Measurements from ENCODE around the gene OPHN1. TPM values are rescaled to one million over a fixed set of nuclear protein-coding genes. Genes with fewer than 3 reads are reported as not detected.

OPHN1 gene
- polyA plus RNA-seq, 1 experiment, result 5.9 TPM

- no peaks in the 10 kb centered on the region for H3K27me3 ChIP-seq (ENCODE audit: control insufficient read depth, insufficient read depth, low read length)
- POLR2A ChIA-PET, result no interaction called here
- CTCF ChIA-PET, result interaction anchor here (1.0 kb wide), 1 partner anchor 12 kb away, joined by 3 read pairs; no protein-coding TSS in a partner anchor
- TF ChIP-seq CTCF (IDR thresholded peaks at IDR 0.05; ENCODE audit: insufficient read depth, low read depth, low read length), result no peak
- H3K4me3 ChIP-seq (ENCODE audit: low read depth, low read length), result no peak overlapping the region
- no peak for DNase-seq (ENCODE audit: low read depth)
- H3K36me3 ChIP-seq (ENCODE audit: control insufficient read depth, insufficient read depth, low read length), result no peaks in the 10 kb centered on the region
These were observed 12.7 kb downstream of the OPHN1 start for GRCh38 chrX:68420559-68420958.

GRCh38 chrX:68419975-68420374, 13.3 kb downstream of the OPHN1 start:
- DNase-seq (ENCODE audit: low read depth), result no peak
- H3K36me3 ChIP-seq (ENCODE audit: control insufficient read depth, insufficient read depth, low read length), result no peaks in the 10 kb centered on the region
- H3K27me3 ChIP-seq (ENCODE audit: control insufficient read depth, insufficient read depth, low read length), result no peaks in the 10 kb centered on the region
- no peak for TF ChIP-seq CTCF (IDR thresholded peaks at IDR 0.05; ENCODE audit: insufficient read depth, low read depth, low read length)
- no peak overlapping the region for H3K4me3 ChIP-seq (ENCODE audit: low read depth, low read length)
- ChIA-PET CTCF (no interaction called here), POLR2A (no interaction called here)

GRCh38 chrX:68417651-68418050, 15.6 kb downstream of the OPHN1 start:
- Histone ChIP-seq H3K27me3 (ENCODE audit: control insufficient read depth, insufficient read depth, low read length) (no peaks in the 10 kb centered on the region), H3K4me3 (ENCODE audit: low read depth, low read length) (no peak overlapping the region), H3K36me3 (ENCODE audit: control insufficient read depth, insufficient read depth, low read length) (no peaks in the 10 kb centered on the region)
- no peak for DNase-seq (ENCODE audit: low read depth)
- ChIA-PET POLR2A (no interaction called here), CTCF (no interaction called here)
- TF ChIP-seq CTCF (IDR thresholded peaks at IDR 0.05; ENCODE audit: insufficient read depth, low read depth, low read length), result no peak

GRCh38 chrX:68416592-68416991, 16.7 kb downstream of the OPHN1 start:
- H3K27me3 ChIP-seq (ENCODE audit: control insufficient read depth, insufficient read depth, low read length), result no peaks in the 10 kb centered on the region
- H3K36me3 ChIP-seq (ENCODE audit: control insufficient read depth, insufficient read depth, low read length), result no peaks in the 10 kb centered on the region
- ChIA-PET CTCF (no interaction called here), POLR2A (no interaction called here)
- H3K4me3 ChIP-seq (ENCODE audit: low read depth, low read length), result no peak overlapping the region
- TF ChIP-seq CTCF (IDR thresholded peaks at IDR 0.05; ENCODE audit: insufficient read depth, low read depth, low read length), result no peak
- no peak for DNase-seq (ENCODE audit: low read depth)

- TF ChIP-seq CTCF (IDR thresholded peaks at IDR 0.05; ENCODE audit: insufficient read depth, low read depth, low read length), result no peak
- H3K4me3 ChIP-seq (ENCODE audit: low read depth, low read length), result no peak overlapping the region
- CTCF ChIA-PET, result no interaction called here
- no peaks in the 10 kb centered on the region for H3K27me3 ChIP-seq (ENCODE audit: control insufficient read depth, insufficient read depth, low read length)
- POLR2A ChIA-PET, result no interaction called here
- no peaks in the 10 kb centered on the region for H3K36me3 ChIP-seq (ENCODE audit: control insufficient read depth, insufficient read depth, low read length)
- DNase-seq (ENCODE audit: low read depth), result no peak
These were observed 18.0 kb downstream of the OPHN1 start for GRCh38 chrX:68415316-68415715.

All from BJ (cell line).